HCT116 (cell line): ENCODE results near the gene EXOSC10. TPM values are rescaled to one million over a fixed set of nuclear protein-coding genes. Genes with fewer than 3 reads are reported as not detected.

Source experiments
- ATAC-seq: fragments of 200-7000 bp; cut with Tn5 transposase; 2 replicates; pipeline ENCODE4 v1.9.1; 2020; ENCODE audit warnings: mild to moderate bottlenecking, moderate library complexity
- BruUV-seq: library from RNA; stranded (reverse); fragments of 400-500 nt; replicated peaks from 2 replicates; lab custom pipeline; 2021; lab: Mats Ljungman, UMichigan
- CTCF ChIA-PET: fragments of 300-600 bp; sonication (Branson Sonifier 250); formaldehyde crosslinking; loops from one replicate; lab custom pipeline; 2021; ENCODE audit warnings: antibody characterized with exemption; lab: Charles Lee
- POLR2A ChIA-PET: fragments of 300-600, 350-600 bp; sonication (Branson Sonifier 250); formaldehyde crosslinking; loops from one replicate; lab custom pipeline; 2021; ENCODE audit warnings: antibody characterized with exemption; lab: Charles Lee
- RAD21 ChIA-PET, 2 experiments: fragments of 300-600 bp; sonication (Branson Sonifier 250); formaldehyde crosslinking; loops; one replicate each; lab custom pipeline; 2023; ENCODE audit warnings: low total read pairs in 2 of 2; ENCODE audit not compliant: uncharacterized antibody in 2 of 2, unreplicated experiment in 2 of 2, low non-redundant PET in 1 of 2; lab: Charles Lee
- DNase-seq: peaks from one replicate; pipeline ENCODE4 v3.0.0-alpha.2; 2010; ENCODE audit warnings: low read depth, low spot score
- H2AFZ ChIP-seq: fragments of 200-600 bp; shearing (Covaris generic), sonication (generic); 2 replicates; pipeline ENCODE4 v1.6.1; 2017; ENCODE audit warnings: low read depth, mixed run types, mixed read lengths, antibody characterized with exemption, low read length; ENCODE audit not compliant: poor library complexity, severe bottlenecking
- H3K27ac ChIP-seq: 2 replicates; pipeline ENCODE4 v1.5.1; 2012; ENCODE audit warnings: low read depth, low read length
- H3K27me3 ChIP-seq: fragments of 200-600 bp; sonication (generic); 2 replicates; pipeline ENCODE4 v1.6.1; 2016; ENCODE audit warnings: mixed run types, low read length, mixed read lengths; ENCODE audit not compliant: insufficient read depth
- H3K36me3 ChIP-seq, 2 experiments: fragments of 200-500 bp in 1 of 2; fragments of 200-600 bp in 1 of 2; sonication (Bioruptor generic) in 1 of 2; sonication (generic) in 1 of 2; 2 replicates each; pipeline versions ENCODE4 v1.5.1 to v1.6.1; 2014 to 2016; ENCODE audit warnings: low read length in 2 of 2, inconsistent platforms in 1 of 2, mixed read lengths in 1 of 2, mixed run types in 1 of 2; ENCODE audit not compliant: insufficient read depth in 2 of 2, control insufficient read depth in 1 of 2
- H3K4me1 ChIP-seq, 2 experiments: fragments of 200-600 bp in 1 of 2; sonication (generic) in 1 of 2; 2 replicates each; pipeline versions ENCODE4 v1.5.1 to v1.6.1; 2012 to 2017; ENCODE audit warnings: low read length in 2 of 2, inconsistent platforms in 1 of 2, mild to moderate bottlenecking in 1 of 2, mixed read lengths in 1 of 2, mixed run types in 1 of 2, moderate library complexity in 1 of 2; ENCODE audit not compliant: insufficient read depth in 2 of 2, control insufficient read depth in 1 of 2
- H3K4me2 ChIP-seq: fragments of 200-600 bp; sonication (generic); 2 replicates; pipeline ENCODE4 v1.6.1; 2017; ENCODE audit warnings: mixed run types, low read length, mixed read lengths
- H3K4me3 ChIP-seq, 2 experiments: fragments of 200-600 bp in 1 of 2; sonication (generic) in 1 of 2; replicated peaks in 1 of 2; 2 replicates each; pipeline ENCODE4 v1.5.1; 2011 to 2016; ENCODE audit warnings: low read length in 2 of 2, control low read depth in 1 of 2, low read depth in 1 of 2, mild to moderate bottlenecking in 1 of 2, mixed read lengths in 1 of 2, mixed run types in 1 of 2
- H3K79me2 ChIP-seq: fragments of 200-600 bp; sonication (generic); 2 replicates; pipeline ENCODE4 v1.6.1; 2017; ENCODE audit warnings: mild to moderate bottlenecking, mixed run types, low read length, moderate library complexity, mixed read lengths; ENCODE audit not compliant: insufficient read depth
- H3K9ac ChIP-seq: fragments of 200-600 bp; sonication (generic); 2 replicates; pipeline ENCODE4 v1.6.1; 2016; ENCODE audit warnings: low read length, mixed read lengths
- H3K9me2 ChIP-seq: fragments of 200-600 bp; sonication (generic), shearing (Covaris generic); 2 replicates; pipeline ENCODE4 v1.6.1; 2017; ENCODE audit warnings: mixed run types, mild to moderate bottlenecking, moderate library complexity; ENCODE audit not compliant: insufficient read depth
- H3K9me3 ChIP-seq, 2 experiments: fragments of 200-500 bp in 1 of 2; fragments of 200-600 bp in 1 of 2; sonication (Bioruptor generic) in 1 of 2; sonication (generic) in 1 of 2; 2 replicates each; pipeline ENCODE4 v1.6.1; 2014 to 2017; ENCODE audit warnings: low read length in 2 of 2, mixed read lengths in 2 of 2, inconsistent platforms in 1 of 2, low read depth in 1 of 2, mild to moderate bottlenecking in 1 of 2, mixed run types in 1 of 2, moderate library complexity in 1 of 2; ENCODE audit not compliant: control insufficient read depth in 1 of 2, insufficient read depth in 1 of 2
- H4K20me1 ChIP-seq: fragments of 200-600 bp; sonication (generic), shearing (Covaris generic); 2 replicates; pipeline ENCODE4 v1.6.1; 2017; ENCODE audit warnings: mixed run types, mild to moderate bottlenecking, moderate library complexity; ENCODE audit not compliant: insufficient read depth
- ATF3 ChIP-seq: IDR thresholded peaks from 2 replicates; pipeline ENCODE4 v1.6.1; 2012
- CBX3 ChIP-seq: IDR thresholded peaks from 2 replicates; pipeline ENCODE4 v1.6.1; 2012; ENCODE audit warnings: low read depth
- CEBPB ChIP-seq: IDR thresholded peaks from 2 replicates; pipeline ENCODE4 v1.6.1; 2012; ENCODE audit warnings: low read depth
- CTCF ChIP-seq, 3 experiments: fragments of 200-600 bp in 1 of 3; sonication (generic) in 1 of 3; IDR thresholded peaks in 2 of 3; conservative IDR thresholded peaks in 1 of 3; 2 replicates each; pipeline ENCODE4 v1.5.1; 2012 to 2017; ENCODE audit warnings: low read depth in 2 of 3, low read length in 2 of 3, antibody characterized with exemption in 1 of 3, borderline replicate concordance in 1 of 3, control low read depth in 1 of 3, mild to moderate bottlenecking in 1 of 3, mixed read lengths in 1 of 3, mixed run types in 1 of 3, moderate library complexity in 1 of 3; ENCODE audit not compliant: insufficient read depth in 1 of 3
- ELF1 ChIP-seq: IDR thresholded peaks from 2 replicates; pipeline ENCODE4 v1.6.1; 2012; ENCODE audit warnings: low read depth, borderline replicate concordance
- FOSL1 ChIP-seq: IDR thresholded peaks from 2 replicates; pipeline ENCODE4 v1.6.1; 2012; ENCODE audit warnings: low read depth
- JUND ChIP-seq: IDR thresholded peaks from 2 replicates; pipeline ENCODE4 v1.6.1; 2012
- MAX ChIP-seq: IDR thresholded peaks from 2 replicates; pipeline ENCODE4 v1.6.1; 2012
- POLR2A ChIP-seq: IDR thresholded peaks from 2 replicates; pipeline ENCODE4 v1.7.0; 2011; ENCODE audit warnings: borderline replicate concordance; ENCODE audit not compliant: insufficient read depth, insufficient read length; ENCODE audit errors: extremely low read depth
- POLR2AphosphoS5 ChIP-seq: IDR thresholded peaks from 2 replicates; pipeline ENCODE4 v1.6.1; 2011; ENCODE audit warnings: mild to moderate bottlenecking, low read depth, low read length, moderate library complexity
- RAD21 ChIP-seq: IDR thresholded peaks from 2 replicates; pipeline ENCODE4 v1.6.1; 2012; ENCODE audit warnings: low read depth, mild to moderate bottlenecking
- REST ChIP-seq: IDR thresholded peaks from 2 replicates; pipeline ENCODE4 v1.6.1; 2012; ENCODE audit warnings: low read depth
- SIN3A ChIP-seq: IDR thresholded peaks from 2 replicates; pipeline ENCODE4 v1.6.1; 2012; ENCODE audit warnings: low read depth
- SRF ChIP-seq: IDR thresholded peaks from 2 replicates; pipeline ENCODE4 v1.6.1; 2012; ENCODE audit warnings: low read depth
- TCF7L2 ChIP-seq: IDR thresholded peaks from 2 replicates; pipeline ENCODE4 v1.7.0; 2011; ENCODE audit warnings: borderline replicate concordance, inconsistent platforms; ENCODE audit not compliant: insufficient read depth, insufficient read length; ENCODE audit errors: extremely low read depth
- YY1 ChIP-seq: IDR thresholded peaks from 2 replicates; pipeline ENCODE4 v1.6.1; 2011; ENCODE audit warnings: low read length, low read depth, moderate library complexity, mild to moderate bottlenecking; ENCODE audit not compliant: insufficient replicate concordance; ENCODE audit errors: extremely low read depth
- ZBTB33 ChIP-seq: IDR thresholded peaks from 2 replicates; pipeline ENCODE4 v1.6.1; 2011; ENCODE audit warnings: mild to moderate bottlenecking, low read length, moderate library complexity; ENCODE audit not compliant: insufficient replicate concordance; ENCODE audit errors: extremely low read depth
- ZFX ChIP-seq: fragments of 450-650 bp; IDR thresholded peaks from 2 replicates; pipeline ENCODE4 v1.6.1; 2017
- intact Hi-C: fragments of 100-400 bp; cut with micrococcal nuclease; formaldehyde crosslinking; loops from 2 replicates; pipeline ENCODE4 v1.10.0; 2022
- total RNA-seq: library from RNA; stranded (reverse); gene quantifications from one replicate; pipeline ENCODE4 v1.2.1, GENCODE V29; 2021; ENCODE audit not compliant: unreplicated experiment

The EXOSC10 gene
- total RNA-seq, 1 experiment from 2014 or later, result 80.7 TPM

- Histone ChIP-seq H3K4me3 (no peak overlapping the region), H3K9me3 (no peaks in the 10 kb centered on the region), H3K27me3 (no peaks in the 10 kb centered on the region), H3K79me2 (peaks cover 19% of the 10 kb centered on the region), H3K4me2 (no peak overlapping the region), H3K9me2 (no peaks in the 10 kb centered on the region), H2AFZ (no peak overlapping the region), H3K27ac (no peak overlapping the region), H4K20me1 (no peaks in the 10 kb centered on the region), H3K9ac (no peak overlapping the region), H3K4me1 (peaks cover 0 to 7% of the 10 kb centered on the region in 2 experiments; a peak in 2 of 4 replicates), H3K36me3 (peaks cover 2 to 21% of the 10 kb centered on the region in 2 experiments; a peak in 2 of 4 replicates)
- intact Hi-C loops, result no loop called here
- ChIA-PET CTCF (no interaction called here), POLR2A (no interaction called here), RAD21 (no interaction called here)
- peak; percentile 47 for ATAC-seq
- no TSS peak for BruUV-seq
- TF ChIP-seq ZBTB33 (no peak), SIN3A (no peak), POLR2A (no peak), POLR2AphosphoS5 (no peak; the same call in 1 of the 2 replicates), JUND (no peak), SRF (no peak), REST (no peak), CEBPB (no peak), RAD21 (no peak), ELF1 (no peak), MAX (no peak), CBX3 (no peak), CTCF (IDR thresholded peaks at IDR 0.05 in 2 of 3, conservative IDR thresholded peaks at IDR 0.05 in 1 of 3; ENCODE audit: borderline replicate concordance in 1 of 3, insufficient read depth in 1 of 3, low read depth in 2 of 3, low read length in 2 of 3) (no peak), YY1 (no peak), FOSL1 (no peak), TCF7L2 (no peak), ZFX (no peak), ATF3 (no peak)
- no peak for DNase-seq
These were observed 46.6 kb downstream of the EXOSC10 start for GRCh38 chr1:11052839-11053757.
